Measurements from ENCODE around the gene PTPN14.

- TF ChIP-seq CTCF (conservative IDR thresholded peaks at IDR 0.05), result no peak
- no peak for TF ChIP-seq ZFX (IDR thresholded peaks at IDR 0.05)
Observed at GRCh38 chr1:214378492-214378891, 172.9 kb downstream of the PTPN14 start.

Measured in C4-2B (cell line).